GM12874 (cell line): Measurements from ENCODE around the gene FCER1G.

Source experiments
- TF ChIP-seq, protein P1 (sequence below): IDR thresholded peaks from 2 replicates; pipeline ENCODE4 v1.5.1; 2011; ENCODE audit warnings: low read depth, mild to moderate bottlenecking, control low read depth, low read length, moderate library complexity; ENCODE audit not compliant: insufficient read depth

The FCER1G gene

DNA sequence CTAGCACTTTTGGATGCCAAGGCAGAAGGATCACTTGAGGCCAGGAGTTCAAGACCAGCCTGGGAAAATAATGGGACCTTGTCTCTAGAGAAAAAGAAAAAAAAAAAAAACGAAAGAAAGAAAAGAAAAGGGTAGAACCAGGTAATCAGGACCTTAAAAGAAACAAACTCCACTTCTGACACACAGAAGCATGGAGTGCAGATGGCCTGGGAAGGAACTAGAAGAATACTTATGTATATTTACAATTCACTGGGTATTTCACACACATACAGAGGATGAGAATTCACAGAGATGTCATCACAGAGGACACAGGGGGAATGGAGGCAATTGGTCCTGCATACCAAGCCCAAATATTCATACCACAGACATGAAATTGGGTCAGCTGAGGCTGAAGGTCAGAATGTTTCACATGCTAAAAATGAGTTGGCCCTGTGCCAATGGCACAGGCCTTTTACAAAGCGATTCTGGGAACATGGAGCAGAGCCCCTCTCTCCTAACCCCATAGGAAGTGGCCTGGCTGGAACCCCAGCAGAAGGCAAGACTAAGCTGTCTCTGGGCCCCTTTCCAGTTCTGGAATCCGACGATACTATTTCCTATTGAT lies 42.2 kb upstream of the FCER1G start:
- TF ChIP-seq, protein P1, sequence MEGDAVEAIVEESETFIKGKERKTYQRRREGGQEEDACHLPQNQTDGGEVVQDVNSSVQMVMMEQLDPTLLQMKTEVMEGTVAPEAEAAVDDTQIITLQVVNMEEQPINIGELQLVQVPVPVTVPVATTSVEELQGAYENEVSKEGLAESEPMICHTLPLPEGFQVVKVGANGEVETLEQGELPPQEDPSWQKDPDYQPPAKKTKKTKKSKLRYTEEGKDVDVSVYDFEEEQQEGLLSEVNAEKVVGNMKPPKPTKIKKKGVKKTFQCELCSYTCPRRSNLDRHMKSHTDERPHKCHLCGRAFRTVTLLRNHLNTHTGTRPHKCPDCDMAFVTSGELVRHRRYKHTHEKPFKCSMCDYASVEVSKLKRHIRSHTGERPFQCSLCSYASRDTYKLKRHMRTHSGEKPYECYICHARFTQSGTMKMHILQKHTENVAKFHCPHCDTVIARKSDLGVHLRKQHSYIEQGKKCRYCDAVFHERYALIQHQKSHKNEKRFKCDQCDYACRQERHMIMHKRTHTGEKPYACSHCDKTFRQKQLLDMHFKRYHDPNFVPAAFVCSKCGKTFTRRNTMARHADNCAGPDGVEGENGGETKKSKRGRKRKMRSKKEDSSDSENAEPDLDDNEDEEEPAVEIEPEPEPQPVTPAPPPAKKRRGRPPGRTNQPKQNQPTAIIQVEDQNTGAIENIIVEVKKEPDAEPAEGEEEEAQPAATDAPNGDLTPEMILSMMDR = no peak

DNA sequence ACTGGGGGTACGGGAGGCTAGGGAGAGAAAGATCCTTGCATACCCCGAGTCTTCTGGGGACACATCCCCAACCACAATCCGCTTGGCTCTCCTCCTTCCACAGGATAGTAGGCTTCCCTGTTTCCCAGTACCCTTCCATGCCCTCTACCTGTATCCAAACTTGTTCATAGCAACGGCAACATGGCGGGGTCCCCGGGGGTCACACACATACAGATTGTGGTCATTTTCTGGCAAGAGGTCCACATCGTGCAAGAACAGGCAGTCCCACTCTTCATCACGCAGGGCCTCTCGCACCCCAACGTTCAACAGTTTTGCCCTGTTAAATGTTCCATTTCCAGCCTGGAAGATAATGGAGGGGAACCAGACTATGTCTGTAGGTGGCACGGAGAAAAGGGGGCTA lies 41.4 kb upstream of the FCER1G start:
- TF ChIP-seq, protein P1 = no peak

DNA sequence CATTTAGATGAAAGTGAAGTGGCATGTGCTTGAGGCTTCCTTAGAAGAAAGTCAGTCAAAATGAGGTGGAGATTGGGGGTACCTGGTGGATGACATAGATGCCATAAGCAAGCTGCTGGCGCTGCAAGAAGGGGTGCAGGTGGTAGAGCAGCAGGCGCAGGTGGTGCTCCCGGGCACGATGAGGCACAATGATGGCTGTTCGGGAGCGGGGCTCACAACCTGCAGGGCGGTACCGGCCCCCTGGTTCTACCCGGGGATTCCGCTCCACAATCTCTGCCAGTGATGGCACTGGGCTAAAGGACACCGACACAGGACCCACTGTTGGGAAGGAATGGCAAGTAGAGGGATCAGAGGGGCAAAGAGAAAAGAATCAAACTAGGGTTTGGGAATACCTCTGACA lies 40.2 kb upstream of the FCER1G start:
- TF ChIP-seq, protein P1 = no peak

DNA sequence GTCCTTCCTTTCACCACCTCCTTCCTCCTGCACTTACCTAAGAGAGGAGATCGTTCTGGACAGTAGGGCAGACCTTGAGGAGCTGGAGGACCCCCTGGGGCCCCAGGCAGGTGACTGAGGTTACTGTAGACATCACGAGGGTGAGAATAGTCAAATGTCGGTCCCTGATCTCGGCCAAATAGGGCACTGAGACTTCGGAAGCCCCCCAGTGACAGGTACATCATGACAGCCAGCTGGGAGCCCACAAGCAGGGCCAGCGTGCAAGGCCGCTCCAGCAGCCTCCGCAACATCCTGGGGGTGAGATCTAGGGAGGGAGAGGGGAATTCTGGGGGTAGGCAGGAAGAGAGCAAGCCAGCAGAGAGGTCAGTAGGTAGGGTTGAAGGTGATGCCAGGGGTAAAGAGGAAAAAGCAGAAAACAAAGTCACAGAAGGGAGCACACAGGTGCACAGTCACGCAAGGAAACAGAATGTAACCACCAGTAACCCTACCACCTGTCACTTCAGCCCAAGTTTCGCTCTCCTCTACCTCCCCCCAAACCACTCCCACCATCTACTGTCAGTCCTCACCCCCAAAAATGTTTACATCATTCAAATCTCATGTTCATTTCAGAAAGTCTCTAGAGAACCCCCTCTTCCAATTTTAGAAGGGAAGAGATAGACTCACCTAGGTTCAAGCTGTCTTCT lies 39.2 kb upstream of the FCER1G start:
- TF ChIP-seq, protein P1 = no peak

DNA sequence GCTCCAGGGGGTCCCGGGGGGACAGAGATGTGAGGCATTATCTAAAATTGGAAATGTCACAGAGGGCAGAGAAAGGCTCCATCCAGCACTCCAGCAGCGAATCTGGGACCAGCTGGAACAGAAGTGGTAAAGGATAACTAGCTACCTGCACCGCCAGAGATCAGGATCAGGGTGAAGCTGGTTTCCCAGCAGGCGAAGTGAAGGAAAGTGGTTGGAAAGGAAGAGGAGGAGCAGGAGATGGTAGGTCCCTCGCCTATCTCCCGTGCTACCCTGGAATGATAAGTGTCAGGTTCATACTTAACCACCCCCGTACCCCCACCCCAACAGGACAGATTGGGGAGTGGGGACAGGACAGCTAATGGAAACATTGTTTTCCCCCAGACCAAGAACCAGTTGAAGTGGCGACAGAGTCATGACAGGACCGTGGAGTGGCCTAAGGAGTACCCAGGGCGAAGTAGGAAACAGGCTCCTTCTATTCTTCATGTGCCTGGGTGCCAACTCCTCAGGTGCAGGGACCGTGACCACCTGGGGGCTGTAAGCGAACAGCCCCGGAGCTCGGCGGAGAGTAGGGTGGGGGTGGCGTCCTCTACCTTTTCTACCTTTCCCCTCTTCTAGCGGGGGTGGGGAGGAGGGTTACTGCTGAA lies 38.5 kb upstream of the FCER1G start:
- TF ChIP-seq, protein P1 = no peak

DNA sequence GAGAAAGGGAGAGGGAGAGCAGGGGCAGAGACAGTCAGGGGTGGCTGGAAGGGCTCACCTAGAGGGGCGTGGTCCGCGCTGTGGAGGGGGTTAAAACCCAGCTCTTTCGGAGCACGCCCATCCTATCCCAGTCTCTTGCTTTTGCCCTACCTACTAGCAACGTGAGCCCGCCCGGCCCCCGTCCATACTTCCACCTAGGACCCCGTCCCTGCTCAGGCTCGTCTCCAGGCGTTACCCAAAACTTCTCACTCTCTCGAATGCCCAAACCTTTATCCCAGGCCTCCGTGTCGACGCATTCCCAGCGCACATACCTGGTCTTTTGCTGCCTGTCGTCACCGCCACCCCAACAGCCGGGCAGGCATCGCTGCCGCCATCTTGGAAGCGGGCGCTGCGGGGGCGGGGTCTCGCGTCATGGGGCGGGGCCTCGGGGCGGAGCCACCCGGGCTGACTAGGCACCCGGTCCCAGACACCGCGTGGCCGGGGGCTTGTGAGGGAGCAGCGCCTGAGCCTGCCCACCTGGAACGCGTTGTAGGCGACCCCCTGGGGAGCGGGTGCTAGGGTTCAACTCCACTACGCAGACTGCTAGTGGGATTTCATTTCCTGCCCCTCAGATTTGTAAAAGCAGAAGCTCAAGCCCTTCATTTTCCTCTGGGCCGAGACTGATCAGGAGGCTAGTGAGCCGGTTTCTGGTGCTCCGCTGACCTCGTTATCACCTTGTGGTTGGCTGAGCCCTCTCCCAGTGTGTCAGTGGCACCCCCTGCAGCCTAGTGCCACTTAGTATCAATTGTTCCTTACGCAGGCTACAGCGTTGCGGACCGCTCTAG lies 37.8 kb upstream of the FCER1G start, which contains the start of gene B4GALT3:
B4GALT3 (minus strand) TSS at position 396 of the 824 bp plus-strand sequence. CDS start 1,447 bp downstream, outside the sequence.
- TF ChIP-seq, protein P1 = peak; percentile 47

DNA sequence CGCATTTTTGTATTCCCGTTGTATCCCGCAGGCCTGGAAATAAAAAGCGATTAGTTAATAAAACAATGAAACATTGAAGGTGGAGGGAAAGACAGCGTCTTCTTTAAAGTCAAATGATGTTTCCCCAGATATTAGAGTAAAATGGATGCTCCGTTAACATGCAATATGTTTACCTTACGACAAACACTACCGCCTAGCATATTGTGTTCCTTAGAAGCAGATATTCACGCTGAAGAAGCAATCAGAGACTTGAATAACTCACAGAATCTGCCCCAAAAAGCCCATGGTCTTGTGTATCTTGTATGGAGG lies 37.2 kb upstream of the FCER1G start:
- TF ChIP-seq, protein P1 = no peak
